ENCODE results near the gene GIMAP1. TPM values are rescaled to one million over a fixed set of nuclear protein-coding genes. Genes with fewer than 3 reads are reported as not detected.
A peak's percentile ranks its signal among the peaks of the same experiment; 100 is the strongest.

The GIMAP1 gene
- total RNA-seq, 2 donors from 2014 or later, result 0.99 to 3.9 TPM

DNA sequence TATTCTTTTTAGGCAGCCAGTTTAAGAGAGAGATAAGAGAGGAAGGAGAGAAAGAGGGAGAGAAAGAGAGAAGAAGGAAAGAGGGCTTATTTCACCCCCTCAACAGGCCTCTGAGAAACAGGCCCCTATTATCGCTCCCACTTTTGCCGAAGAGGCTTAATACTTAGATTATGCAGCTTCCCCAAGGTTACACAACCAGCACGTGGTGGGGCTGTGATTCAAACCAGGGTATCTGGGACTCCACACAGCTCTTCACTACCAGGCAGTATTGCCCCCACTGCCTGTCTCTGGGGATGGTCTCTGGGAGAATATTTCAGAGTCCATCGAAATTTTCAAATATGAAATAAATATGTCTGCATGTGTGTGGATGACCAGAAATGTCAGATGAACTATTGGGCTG lies 3.0 kb downstream of the GIMAP1 start:
- TF ChIP-seq, protein P1, sequence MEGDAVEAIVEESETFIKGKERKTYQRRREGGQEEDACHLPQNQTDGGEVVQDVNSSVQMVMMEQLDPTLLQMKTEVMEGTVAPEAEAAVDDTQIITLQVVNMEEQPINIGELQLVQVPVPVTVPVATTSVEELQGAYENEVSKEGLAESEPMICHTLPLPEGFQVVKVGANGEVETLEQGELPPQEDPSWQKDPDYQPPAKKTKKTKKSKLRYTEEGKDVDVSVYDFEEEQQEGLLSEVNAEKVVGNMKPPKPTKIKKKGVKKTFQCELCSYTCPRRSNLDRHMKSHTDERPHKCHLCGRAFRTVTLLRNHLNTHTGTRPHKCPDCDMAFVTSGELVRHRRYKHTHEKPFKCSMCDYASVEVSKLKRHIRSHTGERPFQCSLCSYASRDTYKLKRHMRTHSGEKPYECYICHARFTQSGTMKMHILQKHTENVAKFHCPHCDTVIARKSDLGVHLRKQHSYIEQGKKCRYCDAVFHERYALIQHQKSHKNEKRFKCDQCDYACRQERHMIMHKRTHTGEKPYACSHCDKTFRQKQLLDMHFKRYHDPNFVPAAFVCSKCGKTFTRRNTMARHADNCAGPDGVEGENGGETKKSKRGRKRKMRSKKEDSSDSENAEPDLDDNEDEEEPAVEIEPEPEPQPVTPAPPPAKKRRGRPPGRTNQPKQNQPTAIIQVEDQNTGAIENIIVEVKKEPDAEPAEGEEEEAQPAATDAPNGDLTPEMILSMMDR (IDR thresholded peaks at IDR 0.05), result no peak
- no peak for TF ChIP-seq POLR2A (IDR thresholded peaks at IDR 0.05)
- Histone ChIP-seq H3K36me3 (replicated peaks in 1 of 2; ENCODE audit: insufficient read depth in 1 of 2, low read depth in 2 of 2) (no peaks in the 10 kb centered on the region), H3K9me3 (no peaks in the 10 kb centered on the region), H3K4me1 (no peaks in the 10 kb centered on the region), H3K27me3 (no peaks in the 10 kb centered on the region), H3K27ac (no peak overlapping the region), H3K4me3 (no peak overlapping the region)
- DNase-seq (no peak), ATAC-seq (no peak)
- 68 to 71% methylated on average over 4 of the region's 4 CpGs for WGBS, 2 donors
- intact Hi-C loops (cut with DNase I), result no loop called here

DNA sequence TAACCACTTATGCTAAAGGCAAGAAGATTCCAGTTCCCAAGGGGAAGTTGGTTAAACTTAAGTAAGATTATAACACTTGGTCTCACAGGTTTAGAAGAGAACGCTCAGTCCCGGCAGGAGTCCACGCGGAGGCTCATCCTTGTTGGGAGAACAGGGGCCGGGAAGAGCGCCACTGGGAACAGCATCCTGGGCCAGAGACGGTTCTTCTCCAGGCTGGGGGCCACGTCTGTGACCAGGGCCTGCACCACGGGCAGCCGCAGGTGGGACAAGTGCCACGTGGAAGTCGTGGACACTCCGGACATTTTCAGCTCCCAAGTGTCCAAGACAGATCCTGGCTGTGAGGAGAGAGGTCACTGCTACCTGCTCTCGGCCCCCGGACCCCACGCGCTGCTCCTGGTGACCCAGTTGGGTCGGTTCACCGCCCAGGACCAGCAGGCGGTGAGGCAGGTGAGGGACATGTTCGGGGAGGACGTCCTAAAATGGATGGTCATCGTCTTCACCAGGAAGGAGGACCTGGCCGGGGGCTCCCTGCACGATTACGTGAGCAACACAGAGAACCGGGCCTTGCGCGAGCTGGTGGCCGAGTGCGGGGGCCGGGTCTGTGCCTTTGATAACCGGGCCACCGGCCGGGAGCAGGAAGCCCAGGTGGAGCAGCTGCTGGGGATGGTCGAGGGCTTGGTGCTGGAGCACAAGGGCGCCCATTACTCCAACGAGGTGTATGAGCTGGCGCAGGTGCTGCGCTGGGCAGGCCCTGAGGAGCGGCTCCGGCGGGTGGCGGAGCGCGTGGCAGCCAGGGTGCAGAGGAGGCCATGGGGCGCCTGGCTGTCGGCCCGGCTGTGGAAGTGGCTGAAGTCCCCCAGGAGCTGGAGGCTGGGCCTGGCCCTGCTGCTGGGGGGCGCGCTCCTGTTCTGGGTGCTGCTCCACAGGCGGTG lies 3.8 kb downstream of the GIMAP1 start:
- H3K27ac ChIP-seq, result no peak overlapping the region
- 87 to 92% methylated on average over 38 to 49 of the region's 52 CpGs for WGBS, 2 donors

DNA sequence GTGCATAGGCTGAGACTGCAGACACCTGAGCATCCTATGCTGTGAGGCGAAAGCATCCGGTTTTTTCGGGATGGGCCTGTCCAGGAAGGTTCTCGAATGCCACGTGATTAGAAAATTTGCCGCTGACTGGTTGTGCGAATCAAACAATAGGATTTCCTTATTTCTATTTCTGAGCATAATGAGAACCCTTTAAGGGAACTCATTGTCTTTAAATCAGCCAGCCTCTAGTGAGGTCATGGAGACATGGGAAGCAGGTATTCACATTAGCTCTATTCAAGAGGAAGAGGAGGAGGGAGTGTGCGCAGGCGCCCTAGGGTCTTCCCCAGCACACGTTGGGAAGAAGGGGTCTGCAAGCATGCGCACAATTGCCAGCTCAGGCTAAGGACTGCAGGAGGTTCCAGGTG lies 5.6 kb downstream of the GIMAP1 start:
- no peak overlapping the region for H3K27ac ChIP-seq
- DNase-seq, result no peak
- no peaks in the 10 kb centered on the region for H3K9me3 ChIP-seq
- no peaks in the 10 kb centered on the region for H3K36me3 ChIP-seq (replicated peaks in 1 of 2; ENCODE audit: insufficient read depth in 1 of 2, low read depth in 2 of 2)
- H3K27me3 ChIP-seq, result no peaks in the 10 kb centered on the region
- no peaks in the 10 kb centered on the region for H3K4me1 ChIP-seq
- TF ChIP-seq, protein P1 (IDR thresholded peaks at IDR 0.05), result no peak
- TF ChIP-seq POLR2A (IDR thresholded peaks at IDR 0.05), result no peak
- peak; percentile 30 for ATAC-seq
- intact Hi-C loops (cut with DNase I), result no loop called here
- H3K4me3 ChIP-seq, result no peak overlapping the region
- 84 to 86% methylated on average over 11 of the region's 11 CpGs for WGBS, 2 donors

More for the DNA sequence above, 3.8 kb downstream of the GIMAP1 start:
- Histone ChIP-seq H3K4me3 (no peak overlapping the region), H3K27me3 (no peaks in the 10 kb centered on the region), H3K36me3 (replicated peaks in 1 of 2; ENCODE audit: insufficient read depth in 1 of 2, low read depth in 2 of 2) (no peaks in the 10 kb centered on the region), H3K9me3 (no peaks in the 10 kb centered on the region), H3K4me1 (no peaks in the 10 kb centered on the region)
- ATAC-seq (no peak), DNase-seq (no peak)
- intact Hi-C loops (cut with DNase I), result no loop called here
- TF ChIP-seq, protein P1 (IDR thresholded peaks at IDR 0.05), result no peak
- no peak for TF ChIP-seq POLR2A (IDR thresholded peaks at IDR 0.05)

DNA sequence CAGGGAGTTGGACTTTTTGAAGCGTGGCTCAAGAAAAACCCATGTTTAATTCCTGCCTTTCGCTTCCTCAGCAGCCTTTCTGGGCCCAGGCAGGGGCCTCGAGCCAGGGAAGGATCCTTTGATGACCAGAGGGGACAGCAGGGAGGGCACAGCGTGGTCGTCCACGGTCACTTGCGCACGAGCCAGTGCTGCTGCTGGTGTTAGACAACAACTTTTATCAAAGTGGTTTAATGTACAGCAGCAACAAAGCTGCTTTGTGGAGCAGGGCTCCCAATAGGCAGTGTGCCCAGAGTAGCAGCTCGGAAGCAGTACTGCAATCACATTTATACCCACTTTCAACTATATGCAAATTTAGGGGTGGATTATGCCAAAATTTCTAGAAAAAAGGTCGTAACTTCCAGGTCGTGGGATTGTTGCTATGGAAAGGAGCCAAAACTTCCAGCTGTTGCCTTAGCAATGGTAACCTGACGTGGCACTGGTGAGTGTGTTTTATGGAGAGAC lies 6.1 kb downstream of the GIMAP1 start:
- Histone ChIP-seq H3K36me3 (replicated peaks in 1 of 2; ENCODE audit: insufficient read depth in 1 of 2, low read depth in 2 of 2) (no peaks in the 10 kb centered on the region), H3K27me3 (no peaks in the 10 kb centered on the region), H3K4me3 (no peak overlapping the region), H3K9me3 (no peaks in the 10 kb centered on the region), H3K4me1 (no peaks in the 10 kb centered on the region), H3K27ac (no peak overlapping the region)
- TF ChIP-seq POLR2A (IDR thresholded peaks at IDR 0.05), result no peak
- DNase-seq (no peak), ATAC-seq (no peak)
- intact Hi-C loops (cut with DNase I), result no loop called here
- 57 to 63% methylated on average over 12 of the region's 12 CpGs for WGBS, 2 donors

DNA sequence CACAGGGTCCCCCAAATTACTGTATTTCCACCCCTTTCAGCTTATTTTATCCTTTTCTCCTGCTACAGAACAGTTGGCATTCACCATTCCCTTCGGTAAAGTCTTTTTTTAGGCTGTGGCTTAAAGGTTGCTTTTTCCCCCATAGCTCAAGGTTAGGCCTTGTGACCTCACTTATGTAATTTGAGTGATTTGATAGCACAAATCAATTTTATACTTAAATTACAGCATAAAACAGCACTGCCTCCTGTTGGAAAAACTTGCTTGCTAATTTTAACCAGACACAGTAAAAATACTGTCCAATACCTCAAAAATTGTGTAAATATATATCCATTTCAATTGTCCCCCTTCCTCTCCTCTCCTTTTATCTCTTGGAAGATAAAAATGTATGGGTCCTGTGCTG lies 7.1 kb downstream of the GIMAP1 start:
- H3K4me1 ChIP-seq, result peaks cover 5% of the 10 kb centered on the region
- ATAC-seq, result no peak
- no peaks in the 10 kb centered on the region for H3K27me3 ChIP-seq
- H3K4me3 ChIP-seq, result no peak overlapping the region
- TF ChIP-seq, protein P1 (IDR thresholded peaks at IDR 0.05), result no peak
- TF ChIP-seq POLR2A (IDR thresholded peaks at IDR 0.05), result no peak
- 17 to 24% methylated on average over 1 of the region's 1 CpG for WGBS, 2 donors
- no peak for DNase-seq
- H3K9me3 ChIP-seq, result no peaks in the 10 kb centered on the region
- H3K36me3 ChIP-seq (replicated peaks in 1 of 2; ENCODE audit: insufficient read depth in 1 of 2, low read depth in 2 of 2), result no peaks in the 10 kb centered on the region
- no peak overlapping the region for H3K27ac ChIP-seq
- intact Hi-C loops (cut with DNase I), result no loop called here

All from body of pancreas (tissue), 4 donors.